Measurements from ENCODE around the gene SLX4IP.

SLX4IP gene

DNA sequence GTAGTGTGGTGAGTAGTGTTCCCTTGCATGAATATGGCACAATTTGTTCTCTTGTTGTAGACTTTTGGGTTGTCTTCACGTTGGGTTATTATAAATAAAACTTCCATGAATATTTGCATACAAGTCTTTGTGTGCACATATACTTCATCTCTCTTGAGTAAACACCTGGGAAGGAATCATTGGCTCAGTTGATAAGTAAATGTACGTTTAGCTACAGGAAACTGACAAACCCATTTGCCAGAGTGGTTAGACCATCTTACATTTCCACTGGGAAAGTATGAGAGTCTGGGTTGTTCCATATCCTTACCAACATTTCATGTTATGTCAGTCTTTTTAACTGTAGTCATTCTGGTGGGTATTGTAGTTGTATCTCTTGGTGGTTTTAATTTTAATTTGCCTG, 119.2 kb downstream of the SLX4IP start:
- no peak for DNase-seq

DNA sequence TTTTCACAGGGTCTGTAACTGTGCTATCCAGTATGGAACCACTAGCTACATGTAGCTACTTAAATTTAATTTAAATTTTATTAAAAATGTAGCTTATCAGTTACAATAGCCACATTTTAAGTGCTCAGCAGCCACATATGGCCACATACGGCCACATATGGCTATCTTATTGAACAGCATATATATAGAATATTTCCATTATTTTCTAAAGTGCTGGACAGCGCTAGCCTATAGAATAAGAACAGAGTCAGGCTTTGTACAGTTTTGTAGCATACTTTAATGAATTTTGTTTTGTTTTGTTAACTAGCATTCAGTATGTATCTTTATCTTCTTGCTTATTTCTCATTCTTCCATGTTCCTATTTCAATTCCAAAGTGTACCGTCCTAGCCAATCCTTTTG, 120.3 kb downstream of the SLX4IP start:
- no peak for DNase-seq

DNA sequence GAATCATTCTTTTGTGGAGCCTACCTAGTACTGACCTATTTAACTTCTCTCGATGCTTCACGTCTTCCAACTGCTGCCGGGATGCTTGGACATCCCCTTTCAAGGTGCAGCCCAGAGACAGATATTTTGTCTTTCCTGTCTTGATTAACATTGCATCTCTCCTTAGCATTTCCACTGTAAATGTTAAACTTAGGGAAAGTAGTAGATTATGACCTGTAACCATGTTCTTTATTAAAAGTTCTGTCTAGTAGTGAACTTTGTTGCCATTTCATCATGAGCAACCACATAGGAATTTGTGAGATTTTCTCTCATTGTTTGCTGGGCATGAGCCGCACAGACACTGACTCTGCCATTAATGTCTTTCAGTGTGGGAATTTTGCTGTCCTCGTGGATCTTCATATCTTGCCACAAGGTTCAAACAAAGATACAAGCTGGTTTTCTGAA, 120.8 kb downstream of the SLX4IP start:
- DNase-seq = no peak

DNA sequence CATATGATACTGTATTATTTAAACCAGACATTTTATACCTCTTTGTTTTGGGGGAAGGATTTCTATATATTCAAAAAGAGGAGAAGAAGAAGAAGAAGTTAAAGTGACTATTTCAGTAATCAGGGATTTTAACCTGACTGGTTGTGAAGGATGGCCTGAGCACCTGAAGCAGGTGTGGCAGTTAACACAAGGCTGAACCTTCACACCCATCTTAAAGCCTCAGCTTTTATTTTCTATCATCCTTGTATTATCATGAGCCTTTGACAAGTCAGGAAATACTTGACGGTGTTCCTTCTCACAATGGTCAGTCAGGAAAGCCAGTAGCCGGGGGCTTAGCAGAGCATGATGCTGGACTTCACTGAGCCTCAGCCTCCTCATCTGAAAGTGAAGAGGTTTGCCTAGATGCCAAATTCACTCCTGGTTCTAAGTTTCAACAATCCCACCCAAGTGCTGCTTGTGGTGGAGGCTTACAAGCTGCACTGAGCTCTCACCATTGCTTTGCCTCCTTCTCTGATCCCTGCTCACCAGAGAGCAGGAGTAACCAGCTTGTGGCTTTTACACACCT, 121.5 kb downstream of the SLX4IP start:
- no peak for DNase-seq

DNA sequence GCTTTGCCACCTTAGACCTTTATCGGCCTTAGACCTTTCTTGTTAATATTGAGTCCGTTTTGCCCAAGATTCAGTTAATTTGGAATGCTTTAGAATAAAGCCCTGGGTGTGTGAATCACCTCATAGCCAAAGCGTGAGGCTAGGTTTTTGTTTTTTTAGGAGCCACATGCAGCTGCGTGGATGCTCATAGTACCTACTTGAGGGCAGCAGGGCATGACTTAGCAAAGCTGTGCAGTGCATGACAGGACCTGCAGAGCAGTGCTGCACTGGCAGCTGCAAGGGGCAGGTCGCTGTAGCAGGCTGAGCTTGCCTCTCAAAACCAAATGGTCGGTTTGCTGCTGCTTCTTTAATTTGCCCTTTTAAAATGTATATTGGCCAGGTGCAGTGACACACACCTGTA, 122.6 kb downstream of the SLX4IP start:
- peak; percentile 61 for DNase-seq

DNA sequence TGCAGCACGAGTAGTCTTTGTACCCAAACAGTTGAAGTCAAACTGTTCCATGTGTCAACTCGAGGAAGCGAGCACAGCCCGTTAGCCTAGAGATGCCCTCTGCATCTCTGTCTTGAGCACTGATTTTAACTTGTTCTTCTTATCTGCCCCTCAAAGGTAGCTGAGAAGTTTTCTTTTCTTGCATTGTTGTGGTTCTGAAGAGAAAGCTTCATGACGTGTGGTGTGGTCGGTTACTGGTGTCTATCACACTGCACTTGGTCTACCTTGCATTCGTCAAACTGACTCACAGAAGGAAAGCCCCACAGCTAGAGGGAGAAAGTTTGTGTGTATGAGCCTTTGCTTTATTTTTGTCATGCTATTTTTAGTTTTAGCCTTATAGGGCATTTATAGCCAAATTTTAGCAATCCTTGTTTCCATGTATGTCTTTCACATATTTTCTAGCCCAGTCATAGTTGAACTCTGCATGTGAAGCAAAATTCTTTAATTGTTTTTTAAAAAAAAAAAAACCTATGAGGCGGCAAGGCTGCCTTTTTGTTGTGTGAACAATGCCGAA, 123.6 kb downstream of the SLX4IP start:
- no peak for DNase-seq

DNA sequence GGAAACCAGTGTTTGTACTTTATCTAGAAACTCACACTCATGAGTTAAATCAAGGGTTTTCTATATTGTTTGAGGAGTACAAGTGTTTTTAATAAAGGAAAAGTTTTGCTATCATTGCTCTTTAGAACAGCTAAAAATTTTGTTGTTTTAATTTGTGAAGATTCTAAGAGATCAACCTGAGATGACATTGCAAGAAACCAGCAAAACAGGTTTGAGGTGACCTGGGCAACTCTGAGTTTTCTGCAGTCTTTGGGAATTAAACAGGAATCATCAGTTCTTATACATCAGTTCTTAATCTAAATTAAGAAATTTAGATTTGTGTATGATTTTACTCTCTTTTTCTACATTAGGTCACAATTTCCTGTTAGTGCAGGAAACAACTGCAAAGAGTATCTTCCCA, 124.2 kb downstream of the SLX4IP start:
- DNase-seq = no peak

DNA sequence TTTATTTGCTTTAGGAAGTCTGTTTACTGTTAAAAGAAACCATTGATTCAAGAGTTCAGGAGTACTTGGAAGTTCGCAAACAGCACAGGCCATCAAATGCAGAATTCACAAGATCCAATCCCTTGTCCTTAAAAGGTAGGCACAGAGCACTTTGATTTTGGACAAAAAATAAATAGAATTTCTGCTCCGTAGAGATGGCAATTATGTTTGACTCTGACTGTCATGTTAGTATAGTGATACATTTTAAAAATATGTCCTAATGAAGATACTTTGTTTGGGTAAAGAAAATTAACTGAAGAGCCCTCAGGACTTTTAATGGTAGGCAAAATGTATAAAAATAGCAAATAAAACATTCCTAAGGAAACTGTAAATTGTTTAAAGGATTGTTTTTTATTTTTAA, 125.6 kb downstream of the SLX4IP start:
- DNase-seq = no peak

DNA sequence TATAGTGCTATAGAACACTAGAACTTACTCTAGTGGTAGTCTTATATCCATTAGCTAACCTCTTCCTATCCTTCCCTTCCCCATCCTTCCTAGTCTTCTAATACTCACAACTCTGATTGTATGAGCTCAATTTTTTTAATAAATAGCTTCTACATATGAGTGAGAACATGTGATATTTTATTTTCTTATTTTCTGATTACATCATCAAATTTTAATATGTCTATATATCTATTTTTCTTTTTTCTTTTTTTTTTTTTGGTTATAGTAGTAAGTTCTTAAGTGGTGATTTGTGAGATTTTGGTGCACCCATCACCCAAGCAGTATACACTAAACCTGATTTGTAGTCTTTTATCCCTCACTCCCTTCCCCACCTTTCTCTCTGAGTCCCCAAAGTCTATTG, 126.2 kb downstream of the SLX4IP start:
- no peak for DNase-seq

DNA sequence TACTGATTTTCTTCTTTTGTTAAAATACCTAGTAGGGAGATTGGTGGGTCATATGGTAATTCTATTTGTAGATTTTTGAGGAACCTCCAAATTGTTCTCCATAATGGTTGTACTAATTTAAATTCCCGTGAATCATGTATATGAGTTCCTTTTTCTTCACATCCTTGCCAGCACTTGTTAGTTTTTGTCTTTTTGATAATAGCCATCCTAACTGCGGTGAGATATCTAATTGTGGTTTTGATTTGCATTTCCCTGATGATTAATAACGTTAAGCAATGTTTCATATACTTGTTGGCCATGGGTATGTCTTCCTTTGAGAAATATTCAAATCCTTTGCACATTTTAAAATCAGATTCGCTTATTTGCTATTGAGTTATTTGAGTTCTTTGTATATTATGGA, 127.8 kb downstream of the SLX4IP start:
- no peak for DNase-seq

DNA sequence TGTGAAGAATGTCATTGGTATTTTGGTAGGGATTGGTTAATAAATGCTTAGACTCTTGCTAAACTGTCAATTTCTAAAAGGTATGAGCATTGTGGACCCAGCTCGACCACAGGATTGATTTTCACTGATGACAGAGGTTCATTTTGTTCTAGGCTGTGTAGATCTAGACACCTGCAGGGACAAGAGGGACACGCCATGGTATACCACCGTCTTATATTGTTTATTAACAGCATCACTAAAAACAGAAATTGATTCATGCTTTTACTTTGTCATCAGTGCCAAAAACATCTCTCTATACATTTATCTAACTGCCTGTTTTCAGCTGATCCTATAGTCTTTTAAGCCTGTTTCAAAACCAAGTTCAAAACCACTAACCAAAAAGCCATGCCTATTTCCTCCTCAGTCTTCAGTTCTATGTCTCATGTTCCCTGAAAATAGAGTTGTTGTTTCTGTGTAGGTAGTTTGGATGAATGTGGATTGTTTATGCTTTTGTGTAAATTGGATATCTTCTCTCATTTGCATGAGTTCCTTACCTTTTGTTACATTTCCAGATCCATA, 128.9 kb downstream of the SLX4IP start:
- DNase-seq = no peak

DNA sequence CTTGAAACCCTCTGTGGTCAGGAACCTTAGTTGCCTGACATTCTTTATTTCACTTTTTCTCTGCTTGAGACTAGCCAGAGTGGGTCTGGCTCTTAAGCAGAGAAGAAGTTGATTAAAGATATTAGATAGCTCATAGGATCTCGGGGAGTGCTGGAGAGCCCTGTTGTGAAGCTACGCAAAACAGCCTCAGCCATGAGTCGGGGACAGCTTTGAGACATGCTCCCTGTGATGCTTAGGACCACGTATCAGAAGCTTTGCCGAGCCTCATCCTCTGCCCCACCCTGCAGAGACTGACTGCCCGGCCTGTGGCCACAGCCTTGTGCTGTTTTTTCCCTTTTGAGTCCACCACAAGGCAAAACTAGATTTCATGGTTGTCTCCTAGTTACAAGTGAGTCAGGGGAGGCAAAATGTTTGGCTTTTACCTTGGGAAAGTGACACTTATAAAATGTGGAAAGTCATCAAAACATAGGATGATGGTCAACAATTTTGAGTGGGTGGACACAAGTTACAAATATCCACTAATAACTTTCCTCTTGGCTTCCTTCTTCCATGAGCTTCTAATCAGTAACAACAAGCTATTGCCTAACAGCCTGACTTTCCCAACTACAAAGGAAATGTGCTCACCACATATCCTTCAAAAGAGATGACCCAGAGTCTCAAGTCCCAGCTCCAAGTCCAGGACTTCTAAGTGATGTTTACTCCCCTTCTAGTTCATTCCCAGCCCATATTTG, 130.3 kb downstream of the SLX4IP start:
- no peak for DNase-seq

DNA sequence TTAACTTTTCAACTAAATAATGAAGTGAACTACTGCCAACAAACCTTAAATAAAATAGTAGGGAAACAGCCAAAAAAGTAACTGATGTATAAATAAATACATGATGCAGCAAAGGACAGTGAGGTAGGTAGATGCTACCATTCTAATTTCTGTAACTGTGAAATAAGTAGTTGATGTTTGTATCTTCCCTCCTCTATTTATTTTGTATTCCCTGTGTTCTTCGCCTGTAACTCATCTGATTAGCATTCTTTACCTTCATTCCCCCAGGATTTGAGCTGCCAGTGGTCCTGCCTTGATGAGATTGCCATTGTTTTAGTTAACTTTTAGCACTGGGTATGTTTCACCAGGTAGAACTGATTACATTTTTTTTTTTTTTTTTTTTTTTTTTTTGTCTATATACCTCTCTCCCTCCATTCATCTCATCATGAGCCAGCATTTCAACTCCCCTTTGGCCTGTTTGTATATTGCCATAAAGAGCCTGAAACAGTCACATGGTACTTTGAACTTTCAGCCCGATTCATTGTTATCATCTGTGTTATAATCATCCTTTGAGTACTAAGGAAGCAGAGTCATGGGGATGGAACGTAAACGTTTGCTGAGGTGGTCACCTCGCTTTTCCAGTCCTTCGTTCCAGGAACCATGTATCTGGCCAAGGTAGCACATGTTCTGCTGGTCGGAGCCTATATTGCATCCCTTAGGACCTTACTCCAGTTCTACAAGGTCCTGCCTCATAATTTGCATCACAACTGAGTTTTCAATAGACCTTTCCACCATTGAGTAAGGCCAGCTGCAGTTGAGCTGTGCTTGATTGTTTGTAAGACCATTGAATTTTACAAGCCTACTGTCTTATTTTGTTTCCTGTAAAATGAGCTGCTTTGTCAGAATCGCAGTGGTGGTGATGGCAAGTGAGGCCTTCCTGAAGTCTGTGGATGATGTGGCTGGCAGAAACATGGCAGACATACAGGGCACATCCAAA, 131.1 kb downstream of the SLX4IP start:
- DNase-seq = no peak

DNA sequence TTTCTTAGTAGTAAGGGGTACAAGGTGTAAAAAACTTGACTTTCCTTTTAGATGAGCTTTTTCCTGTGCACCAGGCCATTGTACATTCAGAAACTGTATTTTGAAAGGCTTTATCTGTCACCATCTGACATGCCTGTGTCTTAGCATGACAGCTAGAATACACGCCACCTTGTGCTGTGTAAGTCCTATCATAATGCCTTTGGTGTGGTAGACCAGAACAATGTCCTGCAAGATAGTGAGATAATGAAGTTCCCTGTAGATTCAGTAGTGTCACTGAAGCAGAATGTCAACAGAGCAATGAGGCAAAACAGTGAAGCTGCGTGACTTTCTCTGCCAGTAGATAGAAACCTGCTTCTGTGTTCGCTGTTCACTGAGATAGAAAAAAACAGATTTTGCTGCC, 132.9 kb downstream of the SLX4IP start:
- DNase-seq = no peak

DNA sequence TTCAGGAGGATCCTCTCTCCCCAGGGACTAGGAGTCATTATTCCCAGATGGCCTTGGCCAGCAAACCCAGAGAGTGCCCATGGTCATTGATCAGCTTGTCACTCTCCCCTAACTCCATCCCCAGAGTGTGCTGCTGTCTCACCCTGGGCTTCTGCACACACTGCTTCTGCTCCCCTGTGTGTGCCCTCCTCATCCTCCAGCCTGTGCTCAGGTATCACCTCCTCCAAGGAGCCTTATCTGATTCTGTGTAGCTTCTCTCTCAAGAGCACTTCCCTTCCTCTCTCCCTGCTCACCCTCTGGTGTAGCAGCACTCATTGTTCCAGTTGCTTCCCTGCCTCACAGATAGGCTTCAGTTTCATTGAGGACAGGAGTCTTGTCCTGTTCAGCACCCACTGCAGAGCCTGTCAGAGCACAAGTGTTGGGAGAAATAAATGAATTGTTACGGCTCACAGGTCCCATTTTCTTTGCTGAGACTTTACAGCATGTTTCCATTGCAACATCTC, 136.3 kb downstream of the SLX4IP start:
- no peak for DNase-seq

DNA sequence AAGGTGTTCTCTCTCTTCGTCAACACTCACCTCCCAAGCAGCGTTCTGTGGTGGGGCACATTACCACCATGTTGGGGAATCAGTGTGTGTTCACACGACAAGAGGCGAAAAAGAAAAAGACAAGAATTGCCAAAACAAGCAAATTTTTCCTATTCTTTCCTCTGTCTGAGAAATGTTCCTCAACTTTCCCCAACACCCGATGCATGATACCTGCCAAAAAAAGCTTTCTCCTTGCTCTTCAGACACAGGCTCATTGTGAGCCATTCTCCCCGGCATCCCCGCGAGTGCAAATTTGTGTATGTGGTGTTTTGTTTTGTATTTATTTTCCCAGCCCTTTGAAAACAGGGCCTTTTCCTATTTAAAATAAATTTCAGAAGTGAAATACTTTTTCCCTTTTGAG, 137.7 kb downstream of the SLX4IP start:
- DNase-seq = no peak

DNA sequence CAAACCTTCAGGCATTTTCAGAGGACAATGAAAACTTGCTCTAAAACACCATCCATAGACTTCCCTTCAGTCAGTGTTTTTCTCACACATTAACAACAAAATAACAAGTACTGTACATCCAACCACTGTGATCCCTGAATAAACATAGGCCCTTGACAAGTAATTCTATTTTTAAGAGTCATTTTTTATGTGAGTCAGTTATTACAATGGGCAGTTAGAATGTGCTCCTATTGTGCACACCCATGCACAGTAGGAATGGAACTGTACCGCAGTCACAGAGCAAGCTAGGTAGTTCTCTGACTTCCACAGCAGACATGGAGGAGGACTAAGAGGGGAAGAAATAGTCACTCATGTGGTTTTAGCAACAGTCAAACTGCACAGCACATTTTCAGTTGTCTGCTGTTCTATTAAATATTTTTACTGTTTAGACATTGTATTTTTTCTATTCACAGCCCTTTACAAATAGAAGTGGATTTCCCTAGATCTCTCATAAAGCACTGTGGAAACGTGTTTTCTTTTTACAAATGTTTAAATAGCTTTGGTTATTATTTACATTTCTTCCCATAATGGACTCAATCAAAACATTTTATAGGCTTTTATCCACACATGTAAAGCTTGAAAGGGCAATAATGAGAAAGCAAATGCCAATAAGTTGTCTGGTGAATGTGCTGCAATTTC, 138.3 kb downstream of the SLX4IP start:
- DNase-seq = no peak

DNA sequence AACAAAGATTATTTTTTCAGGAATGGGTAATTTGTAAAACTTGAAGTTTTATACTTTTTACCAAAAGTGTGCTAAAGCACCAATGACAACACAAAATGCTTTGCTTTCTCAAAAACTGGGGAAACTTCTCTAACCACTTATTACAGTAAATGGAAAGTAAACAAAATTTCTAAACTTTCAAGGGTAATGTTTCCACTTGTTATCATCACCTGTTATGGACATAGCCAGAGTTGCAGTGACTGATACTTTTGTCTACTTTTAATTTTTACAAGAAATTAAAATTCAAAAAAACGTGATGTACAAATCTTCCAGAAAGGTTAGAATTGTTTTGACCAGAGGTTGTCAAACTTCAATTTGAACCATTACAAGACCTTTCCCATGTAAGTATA, 138.8 kb downstream of the SLX4IP start:
- no peak for DNase-seq

DNA sequence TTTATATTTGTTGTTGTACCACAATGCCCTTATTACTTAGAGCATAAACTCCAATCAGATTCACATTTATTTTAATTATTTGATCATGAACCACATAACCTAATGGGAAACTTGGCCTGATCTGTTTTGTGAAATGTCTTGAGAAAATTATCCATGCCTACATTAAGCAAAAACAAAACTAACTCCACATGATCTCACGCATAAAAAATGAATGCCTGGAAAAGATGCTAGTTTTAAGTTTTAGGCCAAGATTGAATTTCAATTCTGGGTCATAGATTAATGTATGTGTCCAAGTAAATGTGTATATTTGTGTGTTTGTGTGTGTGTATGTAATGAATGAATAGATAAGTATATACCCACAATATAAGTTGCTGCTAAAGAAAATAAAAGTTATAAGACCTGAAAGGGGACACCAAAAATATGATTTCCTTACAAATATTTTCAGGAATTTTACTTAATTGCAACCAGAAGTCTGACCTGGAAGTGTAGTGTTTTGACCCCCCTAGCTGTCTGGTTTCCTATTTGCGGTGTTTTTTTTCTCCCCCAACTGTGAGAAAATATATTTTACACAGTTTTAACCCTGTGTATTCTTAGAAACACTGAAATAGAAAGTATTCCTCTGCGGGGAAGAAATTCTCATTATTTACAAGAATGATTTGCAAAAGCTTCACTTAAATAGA, 141.4 kb downstream of the SLX4IP start:
- no peak for DNase-seq

DNA sequence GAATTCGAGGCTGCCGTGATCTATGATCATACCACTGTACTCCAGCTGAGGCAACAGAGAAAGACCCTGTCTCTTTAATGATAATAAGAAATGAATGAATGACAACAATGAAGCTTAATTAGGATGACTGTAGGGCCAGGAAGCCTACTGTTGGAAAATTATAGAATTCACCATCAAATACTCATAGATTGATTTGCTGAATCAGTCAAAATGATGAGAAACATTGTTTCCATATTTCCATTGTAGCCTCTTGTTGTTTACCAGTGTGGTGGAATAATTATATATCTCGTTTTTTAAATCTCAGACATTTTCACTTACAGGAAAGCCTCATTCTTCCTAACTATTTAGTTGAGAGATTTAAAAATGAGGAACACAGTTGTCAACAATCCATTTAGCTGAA, 142.5 kb downstream of the SLX4IP start:
- DNase-seq = no peak

DNA sequence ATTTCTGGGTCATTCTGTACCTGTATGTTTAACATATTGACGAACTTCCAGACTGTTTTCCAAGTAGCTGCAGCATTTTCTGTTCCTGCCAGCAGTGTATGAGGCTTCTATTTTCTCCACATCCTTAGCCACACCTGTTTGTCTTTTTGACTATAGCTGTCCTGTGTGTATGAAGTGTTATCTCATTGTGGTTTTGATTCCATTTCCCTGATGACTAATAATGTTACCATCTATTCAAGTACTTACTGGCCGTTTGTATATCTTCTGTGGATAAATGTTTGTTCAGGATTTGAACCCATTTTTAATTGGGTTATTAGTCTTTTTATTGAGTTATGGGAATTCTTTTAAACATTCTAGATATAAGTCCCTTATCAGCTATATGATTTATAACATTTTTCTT, 143.5 kb downstream of the SLX4IP start:
- no peak for DNase-seq

DNA sequence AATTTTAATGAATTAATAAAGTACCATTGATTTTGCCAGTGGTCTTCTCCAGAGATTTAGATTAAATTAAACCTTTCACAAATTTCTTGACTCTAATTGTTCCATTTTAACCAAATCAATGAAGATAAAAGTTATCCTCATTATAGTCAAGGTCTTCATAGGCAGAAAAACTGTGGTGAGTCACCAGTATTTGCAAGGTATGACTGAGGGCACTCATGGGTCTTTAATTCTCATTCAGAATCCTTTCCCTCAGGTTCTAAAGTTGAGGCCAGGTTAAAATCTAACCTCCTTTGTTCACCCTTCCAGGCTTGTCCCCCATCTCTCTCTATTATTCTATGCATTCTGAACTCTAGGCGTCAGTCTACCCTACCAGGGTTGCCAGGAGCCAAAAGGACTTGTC, 144.8 kb downstream of the SLX4IP start:
- DNase-seq = no peak

All from NCI-H1694 (cell line).